SU-DHL-6 (cell line): ENCODE data around the gene TKT.

Experiments used
- H2AFZ ChIP-seq: fragments of 200-600 bp; sonication (generic); 2 replicates; pipeline ENCODE4 v1.6.1; 2014; ENCODE audit warnings: low read depth, mild to moderate bottlenecking, moderate library complexity, mixed read lengths, antibody characterized with exemption, low read length; ENCODE audit not compliant: severe bottlenecking
- H3F3A ChIP-seq: fragments of 200-600 bp; shearing (Covaris generic); 2 replicates; pipeline ENCODE4 v1.6.0; 2016; ENCODE audit warnings: antibody characterized with exemption, mild to moderate bottlenecking; ENCODE audit not compliant: insufficient read depth
- H3K27ac ChIP-seq: fragments of 200-600 bp; sonication (generic); 2 replicates; pipeline ENCODE4 v1.5.1; 2016; ENCODE audit warnings: low read depth, mild to moderate bottlenecking, low read length, moderate library complexity, mixed read lengths
- H3K27me3 ChIP-seq: fragments of 200-600 bp; sonication (generic), shearing (Covaris generic); 2 replicates; pipeline ENCODE4 v1.6.0; 2014; ENCODE audit warnings: mild to moderate bottlenecking, low read length
- H3K36me3 ChIP-seq: fragments of 200-600 bp; sonication (generic); 2 replicates; pipeline ENCODE4 v1.6.1; 2014; ENCODE audit warnings: mild to moderate bottlenecking, low read length, mixed read lengths
- H3K4me2 ChIP-seq: fragments of 300-600, 200-600 bp; shearing (Covaris generic), sonication (generic); 2 replicates; pipeline ENCODE4 v1.6.0; 2014; ENCODE audit warnings: low read length, low read depth, mild to moderate bottlenecking; ENCODE audit not compliant: poor library complexity, severe bottlenecking
- H3K4me3 ChIP-seq: fragments of 200-600 bp; sonication (generic); 2 replicates; pipeline ENCODE4 v1.5.1; 2014; ENCODE audit warnings: antibody characterized with exemption, low read length, mild to moderate bottlenecking, mixed read lengths; ENCODE audit not compliant: insufficient read depth, poor library complexity, severe bottlenecking
- H3K79me2 ChIP-seq: fragments of 200-600 bp; sonication (generic); 2 replicates; pipeline ENCODE4 v1.6.1; 2014; ENCODE audit warnings: mild to moderate bottlenecking, low read length, moderate library complexity; ENCODE audit not compliant: insufficient read depth
- H3K9ac ChIP-seq: fragments of 200-600 bp; sonication (generic); 2 replicates; pipeline ENCODE4 v1.7.0; 2014; ENCODE audit warnings: mild to moderate bottlenecking, low read length
- H3K9me2 ChIP-seq: fragments of 200-600 bp; sonication (generic); replicated peaks from 2 replicates; pipeline ENCODE4 v1.6.1; 2014; ENCODE audit warnings: low read length; ENCODE audit not compliant: insufficient read depth
- H3K9me3 ChIP-seq: fragments of 200-600 bp; sonication (generic); 2 replicates; pipeline ENCODE4 v1.6.1; 2014; ENCODE audit warnings: low read length, mixed read lengths; ENCODE audit not compliant: insufficient read depth
- H4K20me1 ChIP-seq: fragments of 200-600 bp; sonication (generic); 2 replicates; pipeline ENCODE4 v1.6.1; 2014; ENCODE audit warnings: low read depth, mild to moderate bottlenecking, antibody characterized with exemption, low read length, moderate library complexity, mixed read lengths
- CTCF ChIP-seq: fragments of 200-600 bp; sonication (generic); IDR thresholded peaks from one replicate; pipeline ENCODE4 v1.5.1; 2017; ENCODE audit warnings: antibody characterized with exemption, mild to moderate bottlenecking, low read length, moderate library complexity; ENCODE audit not compliant: insufficient read depth, poor library complexity, severe bottlenecking
- EZH2phosphoT487 ChIP-seq: fragments of 200-600 bp; sonication (generic), shearing (Covaris generic); conservative IDR thresholded peaks from 2 replicates; pipeline ENCODE4 v1.6.1; 2018; ENCODE audit warnings: mild to moderate bottlenecking, antibody characterized with exemption, low read length, moderate library complexity, mixed read lengths

TKT gene

GRCh38 chr3:53282581-53282980 lies 26.8 kb upstream of the TKT start:
- Histone ChIP-seq H3K79me2 (no peaks in the 10 kb centered on the region), H3K4me2 (no peak overlapping the region), H3K27me3 (no peaks in the 10 kb centered on the region), H4K20me1 (no peaks in the 10 kb centered on the region), H3K9me2 (no peaks in the 10 kb centered on the region), H3K27ac (no peak overlapping the region), H2AFZ (no peak overlapping the region), H3K36me3 (no peaks in the 10 kb centered on the region), H3K9ac (no peak overlapping the region), H3K4me3 (no peak overlapping the region), H3F3A (0 out of 2 replicates have a peak, but pooled peaks cover 4% of the 10 kb centered on the region), H3K9me3 (no peaks in the 10 kb centered on the region)
- TF ChIP-seq EZH2phosphoT487 = no peak
- no peak for TF ChIP-seq CTCF

GRCh38 chr3:53278667-53279066 lies 22.8 kb upstream of the TKT start:
- H3K9ac ChIP-seq = no peak overlapping the region
- no peak overlapping the region for H3K27ac ChIP-seq
- H3K4me3 ChIP-seq = no peak overlapping the region
- H3K9me2 ChIP-seq = no peaks in the 10 kb centered on the region
- no peaks in the 10 kb centered on the region for H3K36me3 ChIP-seq
- H3K9me3 ChIP-seq = no peaks in the 10 kb centered on the region
- no peak overlapping the region for H3K4me2 ChIP-seq
- H3K79me2 ChIP-seq = no peaks in the 10 kb centered on the region
- H3F3A ChIP-seq = no peaks in the 10 kb centered on the region
- no peaks in the 10 kb centered on the region for H4K20me1 ChIP-seq
- H2AFZ ChIP-seq = no peak overlapping the region
- H3K27me3 ChIP-seq = no peaks in the 10 kb centered on the region
- TF ChIP-seq EZH2phosphoT487 = no peak
- TF ChIP-seq CTCF = no peak

GRCh38 chr3:53274938-53275605 lies 19.2 kb upstream of the TKT start:
- H3K9ac ChIP-seq = no peak overlapping the region
- no peaks in the 10 kb centered on the region for H3F3A ChIP-seq
- H3K4me2 ChIP-seq = no peak overlapping the region
- TF ChIP-seq CTCF (no peak), EZH2phosphoT487 (no peak)
- no peaks in the 10 kb centered on the region for H3K9me3 ChIP-seq
- no peak overlapping the region for H3K4me3 ChIP-seq
- H3K79me2 ChIP-seq = no peaks in the 10 kb centered on the region
- H3K9me2 ChIP-seq = no peaks in the 10 kb centered on the region
- no peak overlapping the region for H3K27ac ChIP-seq
- H3K27me3 ChIP-seq = no peaks in the 10 kb centered on the region
- no peaks in the 10 kb centered on the region for H4K20me1 ChIP-seq
- no peaks in the 10 kb centered on the region for H3K36me3 ChIP-seq
- H2AFZ ChIP-seq = no peak overlapping the region
